Measurements from ENCODE around the gene GPSM1. TPM values are rescaled to one million over a fixed set of nuclear protein-coding genes. Genes with fewer than 3 reads are reported as not detected.

GPSM1 gene
- total and polyA plus RNA-seq, 5 donors from 2014 or later = 0.59 to 12.3 (median 1.3) TPM

DNA sequence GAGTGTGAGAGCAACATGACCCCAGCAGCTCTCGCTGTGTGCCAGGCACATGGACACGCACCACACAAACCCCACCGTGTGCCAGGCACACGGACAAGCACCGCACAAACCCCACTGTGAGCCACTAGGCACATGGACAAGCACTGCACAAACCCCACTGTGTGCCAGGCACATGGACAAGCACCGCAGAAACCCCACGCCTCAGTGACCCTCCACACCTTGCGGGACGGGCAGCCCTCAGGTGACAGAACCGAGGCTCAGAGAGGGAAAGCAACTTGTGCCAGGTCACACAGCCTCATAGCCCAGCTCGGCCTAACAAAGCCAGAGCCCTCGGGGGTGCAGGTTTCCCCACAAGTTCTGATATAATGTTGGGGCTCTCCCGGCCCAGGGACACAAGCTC is 2.0 kb upstream of the GPSM1 start:
- no peak overlapping the region for H3K4me3 ChIP-seq (ENCODE audit: low read depth, low read length)
- H3K4me3 Mint-ChIP-seq = peak overlapping the region in 1 of 4 donors; percentile 29

GRCh38 chr9:136326061-136326760 is 1.1 kb upstream of the GPSM1 start:
- no peak overlapping the region for H3K27ac Mint-ChIP-seq
- H3K9me3 ChIP-seq (ENCODE audit: control insufficient read depth in 2 of 2, low read length in 2 of 2) = no peaks in the 10 kb centered on the region
- ATAC-seq (ENCODE audit: low read depth in 2 of 2) = no peak

More for the DNA sequence above, 2.0 kb upstream of the GPSM1 start:
- no peak overlapping the region for H3K27ac Mint-ChIP-seq
- peaks cover 4% of the 10 kb centered on the region for H3K27me3 Mint-ChIP-seq
- H3K4me1 ChIP-seq (ENCODE audit: control insufficient read depth, insufficient read depth, low read length, poor library complexity, severe bottlenecking) = peaks cover 14% of the 10 kb centered on the region
- H3K4me1 Mint-ChIP-seq = peaks cover 0 to 5% (median 2%) of the 10 kb centered on the region in 4 donors
- H3K36me3 ChIP-seq (ENCODE audit: control insufficient read depth, insufficient read depth, low read length) = no peaks in the 10 kb centered on the region
- no peaks in the 10 kb centered on the region for H3K9me3 ChIP-seq (ENCODE audit: control insufficient read depth in 2 of 2, low read length in 2 of 2)
- ATAC-seq (ENCODE audit: low read depth in 2 of 2) = no peak
- H3K36me3 Mint-ChIP-seq = no peaks in the 10 kb centered on the region
- H3K27me3 ChIP-seq (ENCODE audit: control insufficient read depth, insufficient read depth, low read length) = no peaks in the 10 kb centered on the region
- no peak for DNase-seq
- H3K9me3 Mint-ChIP-seq = no peaks in the 10 kb centered on the region
- no peak overlapping the region for H3K27ac ChIP-seq (ENCODE audit: insufficient read depth, low read length, poor library complexity, severe bottlenecking)

GRCh38 chr9:136326761-136327303 is 507 bp upstream of the GPSM1 start:
- H3K27me3 ChIP-seq (ENCODE audit: control insufficient read depth, insufficient read depth, low read length) = no peaks in the 10 kb centered on the region
- no peak overlapping the region for H3K27ac Mint-ChIP-seq
- H3K36me3 Mint-ChIP-seq = no peaks in the 10 kb centered on the region
- no peak overlapping the region for H3K4me3 ChIP-seq (ENCODE audit: low read depth, low read length)
- peak overlapping the region in 2 of 4 donors; percentile 68 to 74 for H3K4me3 Mint-ChIP-seq
- peaks cover 0 to 5% (median 2%) of the 10 kb centered on the region in 4 donors for H3K4me1 Mint-ChIP-seq
- H3K9me3 Mint-ChIP-seq = no peaks in the 10 kb centered on the region
- peaks cover 4% of the 10 kb centered on the region for H3K27me3 Mint-ChIP-seq
- no peaks in the 10 kb centered on the region for H3K36me3 ChIP-seq (ENCODE audit: control insufficient read depth, insufficient read depth, low read length)
- no peak for ATAC-seq (ENCODE audit: low read depth in 2 of 2)
- H3K27ac ChIP-seq (ENCODE audit: insufficient read depth, low read length, poor library complexity, severe bottlenecking) = no peak overlapping the region
- peaks cover 14% of the 10 kb centered on the region for H3K4me1 ChIP-seq (ENCODE audit: control insufficient read depth, insufficient read depth, low read length, poor library complexity, severe bottlenecking)
- no peaks in the 10 kb centered on the region for H3K9me3 ChIP-seq (ENCODE audit: control insufficient read depth in 2 of 2, low read length in 2 of 2)
- DNase-seq = no peak

More at GRCh38 chr9:136326061-136326760, 1.1 kb upstream of the GPSM1 start:
- peaks cover 4% of the 10 kb centered on the region for H3K27me3 Mint-ChIP-seq
- H3K36me3 Mint-ChIP-seq = no peaks in the 10 kb centered on the region
- H3K4me1 Mint-ChIP-seq = peaks cover 0 to 5% (median 2%) of the 10 kb centered on the region in 4 donors
- Histone ChIP-seq H3K27me3 (ENCODE audit: control insufficient read depth, insufficient read depth, low read length) (no peaks in the 10 kb centered on the region), H3K36me3 (ENCODE audit: control insufficient read depth, insufficient read depth, low read length) (no peaks in the 10 kb centered on the region), H3K27ac (ENCODE audit: insufficient read depth, low read length, poor library complexity, severe bottlenecking) (no peak overlapping the region), H3K4me3 (ENCODE audit: low read depth, low read length) (no peak overlapping the region), H3K4me1 (ENCODE audit: control insufficient read depth, insufficient read depth, low read length, poor library complexity, severe bottlenecking) (peaks cover 14% of the 10 kb centered on the region)
- no peaks in the 10 kb centered on the region for H3K9me3 Mint-ChIP-seq
- H3K4me3 Mint-ChIP-seq = peak overlapping the region in 2 of 4 donors; percentile 28 to 29
- DNase-seq = no peak

DNA sequence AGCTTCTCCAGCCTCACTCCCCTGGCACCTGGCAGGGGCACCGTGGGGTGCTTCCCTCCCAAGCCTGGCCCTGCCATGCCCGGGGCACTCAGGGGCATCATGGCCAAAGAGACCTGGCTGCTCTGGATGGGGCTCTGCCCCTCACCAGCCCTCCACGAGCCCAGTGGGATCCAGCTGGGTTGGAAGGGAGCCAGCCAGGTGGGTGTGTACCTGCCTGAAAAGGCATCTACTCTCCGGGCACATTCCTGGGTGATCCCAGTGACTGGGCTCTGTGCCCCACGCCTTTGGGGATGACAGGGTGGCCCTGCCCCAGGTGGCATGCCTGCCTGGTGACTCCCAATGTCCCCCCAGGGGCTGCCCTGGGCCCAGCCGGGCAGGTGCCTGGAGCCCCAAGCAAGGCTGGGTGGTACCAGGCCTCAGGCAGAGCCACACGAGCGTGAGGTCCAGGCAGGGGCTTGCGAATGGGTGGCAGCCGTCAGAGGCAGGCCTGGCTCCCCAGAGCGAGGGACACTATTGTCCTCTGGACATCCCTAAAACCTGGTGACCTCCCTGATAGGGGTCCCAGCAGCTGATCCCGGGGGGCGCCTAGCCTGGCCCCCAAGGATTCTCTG is 777 bp downstream of the GPSM1 start:
- H3K27me3 Mint-ChIP-seq = no peaks in the 10 kb centered on the region
- Histone ChIP-seq H3K4me1 (ENCODE audit: control insufficient read depth, insufficient read depth, low read length, poor library complexity, severe bottlenecking) (peaks cover 14% of the 10 kb centered on the region), H3K27ac (ENCODE audit: insufficient read depth, low read length, poor library complexity, severe bottlenecking) (no peak overlapping the region), H3K9me3 (ENCODE audit: control insufficient read depth in 2 of 2, low read length in 2 of 2) (no peaks in the 10 kb centered on the region), H3K36me3 (ENCODE audit: control insufficient read depth, insufficient read depth, low read length) (no peaks in the 10 kb centered on the region), H3K27me3 (ENCODE audit: control insufficient read depth, insufficient read depth, low read length) (no peaks in the 10 kb centered on the region), H3K4me3 (ENCODE audit: low read depth, low read length) (no peak overlapping the region)
- peaks cover 0 to 5% (median 2%) of the 10 kb centered on the region in 4 donors for H3K4me1 Mint-ChIP-seq
- peak overlapping the region in 1 of 4 donors; percentile 79 for H3K4me3 Mint-ChIP-seq
- DNase-seq (no peak), ATAC-seq (ENCODE audit: low read depth in 2 of 2) (no peak)
- H3K27ac Mint-ChIP-seq = peak overlapping the region in 1 of 3 donors; percentile 32
- no peaks in the 10 kb centered on the region for H3K9me3 Mint-ChIP-seq
- no peaks in the 10 kb centered on the region for H3K36me3 Mint-ChIP-seq

GRCh38 chr9:136328622-136329041 is 1.3 kb downstream of the GPSM1 start:
- Histone ChIP-seq H3K27me3 (ENCODE audit: control insufficient read depth, insufficient read depth, low read length) (no peaks in the 10 kb centered on the region), H3K4me1 (ENCODE audit: control insufficient read depth, insufficient read depth, low read length, poor library complexity, severe bottlenecking) (peaks cover 14% of the 10 kb centered on the region), H3K4me3 (ENCODE audit: low read depth, low read length) (no peak overlapping the region), H3K36me3 (ENCODE audit: control insufficient read depth, insufficient read depth, low read length) (no peaks in the 10 kb centered on the region), H3K27ac (ENCODE audit: insufficient read depth, low read length, poor library complexity, severe bottlenecking) (no peak overlapping the region), H3K9me3 (ENCODE audit: control insufficient read depth in 2 of 2, low read length in 2 of 2) (no peaks in the 10 kb centered on the region)
- no peak for ATAC-seq (ENCODE audit: low read depth in 2 of 2)
- H3K36me3 Mint-ChIP-seq = no peaks in the 10 kb centered on the region
- H3K4me1 Mint-ChIP-seq = peaks cover 0 to 5% (median 2%) of the 10 kb centered on the region in 4 donors
- no peaks in the 10 kb centered on the region for H3K27me3 Mint-ChIP-seq
- no peaks in the 10 kb centered on the region for H3K9me3 Mint-ChIP-seq
- peak overlapping the region; percentile 9 to 85 (median 76) for H3K4me3 Mint-ChIP-seq
- DNase-seq = no peak
- peak overlapping the region in 2 of 3 donors; percentile 32 to 36 for H3K27ac Mint-ChIP-seq

GRCh38 chr9:136329211-136329627 is 1.9 kb downstream of the GPSM1 start:
- Mint-ChIP-seq H3K36me3 (no peaks in the 10 kb centered on the region), H3K27ac (no peak overlapping the region), H3K9me3 (no peaks in the 10 kb centered on the region)

GRCh38 chr9:136329636-136330405 is 2.5 kb downstream of the GPSM1 start:
- Mint-ChIP-seq H3K9me3 (no peaks in the 10 kb centered on the region), H3K4me1 (peaks cover 0 to 5% (median 2%) of the 10 kb centered on the region in 4 donors), H3K27me3 (no peaks in the 10 kb centered on the region), H3K27ac (peak overlapping the region in 1 of 3 donors; percentile 43), H3K36me3 (no peaks in the 10 kb centered on the region), H3K4me3 (peak overlapping the region in 2 of 4 donors; percentile 9 to 54)
- no peak for ATAC-seq (ENCODE audit: low read depth in 2 of 2)
- H3K9me3 ChIP-seq (ENCODE audit: control insufficient read depth in 2 of 2, low read length in 2 of 2) = no peaks in the 10 kb centered on the region
- H3K4me1 ChIP-seq (ENCODE audit: control insufficient read depth, insufficient read depth, low read length, poor library complexity, severe bottlenecking) = peaks cover 14% of the 10 kb centered on the region
- no peak overlapping the region for H3K4me3 ChIP-seq (ENCODE audit: low read depth, low read length)
- no peak for DNase-seq
- no peak overlapping the region for H3K27ac ChIP-seq (ENCODE audit: insufficient read depth, low read length, poor library complexity, severe bottlenecking)
- no peaks in the 10 kb centered on the region for H3K27me3 ChIP-seq (ENCODE audit: control insufficient read depth, insufficient read depth, low read length)
- no peaks in the 10 kb centered on the region for H3K36me3 ChIP-seq (ENCODE audit: control insufficient read depth, insufficient read depth, low read length)

More at GRCh38 chr9:136329211-136329627, 1.9 kb downstream of the GPSM1 start:
- peak overlapping the region in 1 of 4 donors; percentile 9 for H3K4me3 Mint-ChIP-seq
- DNase-seq (no peak), ATAC-seq (ENCODE audit: low read depth in 2 of 2) (no peak)
- Histone ChIP-seq H3K4me1 (ENCODE audit: control insufficient read depth, insufficient read depth, low read length, poor library complexity, severe bottlenecking) (peaks cover 14% of the 10 kb centered on the region), H3K27me3 (ENCODE audit: control insufficient read depth, insufficient read depth, low read length) (no peaks in the 10 kb centered on the region), H3K4me3 (ENCODE audit: low read depth, low read length) (no peak overlapping the region), H3K9me3 (ENCODE audit: control insufficient read depth in 2 of 2, low read length in 2 of 2) (no peaks in the 10 kb centered on the region), H3K36me3 (ENCODE audit: control insufficient read depth, insufficient read depth, low read length) (no peaks in the 10 kb centered on the region), H3K27ac (ENCODE audit: insufficient read depth, low read length, poor library complexity, severe bottlenecking) (no peak overlapping the region)
- H3K4me1 Mint-ChIP-seq = peaks cover 0 to 5% (median 2%) of the 10 kb centered on the region in 4 donors
- H3K27me3 Mint-ChIP-seq = no peaks in the 10 kb centered on the region
